Limb (tissue), 2 donors: ENCODE results near the gene ESPL1.
A peak's percentile ranks its signal among the peaks of the same experiment; 100 is the strongest.

Experiments used
- DNase-seq, 2 donors: peaks; one replicate each; pipeline ENCODE4 v3.0.0-alpha.2; 2016; ENCODE audit errors: extremely low spot score in 2 of 2

The ESPL1 gene

GRCh38 chr12:53267999-53268629 lies at the start of gene ESPL1:
TSS of gene ESPL1 (plus strand) at chr12:53268299. CDS start at chr12:53268767, 468 bp downstream.
- DNase-seq: peak; percentile 82 to 87

DNA sequence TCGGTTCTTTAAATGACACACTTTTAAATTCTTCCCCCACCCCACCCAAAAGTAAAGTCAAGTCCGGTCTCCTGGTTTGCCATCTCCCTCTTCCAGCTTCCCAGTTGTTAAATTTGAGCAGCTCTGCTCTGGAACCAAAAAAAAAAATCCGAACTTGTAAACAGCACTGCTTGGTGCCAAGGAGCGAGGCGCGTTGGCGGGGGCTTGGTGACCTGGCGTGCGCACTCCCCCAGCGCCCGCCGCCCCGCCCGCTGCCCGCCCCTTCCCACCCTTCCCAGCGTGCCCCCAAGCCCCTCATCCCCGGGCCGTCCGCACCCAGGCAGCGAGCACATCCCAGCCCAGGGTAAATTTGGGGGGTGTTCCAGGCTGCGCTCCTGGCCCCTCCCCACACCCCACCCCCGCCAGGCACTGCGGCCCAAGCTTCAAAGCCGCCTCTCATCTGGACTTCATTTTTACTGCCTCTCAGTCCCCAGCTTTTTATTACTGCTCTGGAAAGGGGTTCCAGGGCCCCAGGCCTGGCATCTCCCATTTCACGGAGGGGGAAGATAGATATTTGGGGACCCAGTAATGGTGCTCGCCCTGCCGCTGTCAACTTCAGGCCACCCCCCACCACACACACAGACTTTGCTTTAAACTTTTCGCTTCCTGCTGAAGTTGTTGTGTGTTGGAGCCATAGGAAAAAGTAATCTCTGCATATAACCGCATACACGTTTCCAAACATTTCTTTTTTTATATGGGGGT lies 49.4 kb upstream of the ESPL1 start:
- peak in 1 of 2 donors; percentile 40 for DNase-seq

- DNase-seq: no peak
These were observed 48.7 kb upstream of the ESPL1 start for GRCh38 chr12:53219292-53219955.

DNA sequence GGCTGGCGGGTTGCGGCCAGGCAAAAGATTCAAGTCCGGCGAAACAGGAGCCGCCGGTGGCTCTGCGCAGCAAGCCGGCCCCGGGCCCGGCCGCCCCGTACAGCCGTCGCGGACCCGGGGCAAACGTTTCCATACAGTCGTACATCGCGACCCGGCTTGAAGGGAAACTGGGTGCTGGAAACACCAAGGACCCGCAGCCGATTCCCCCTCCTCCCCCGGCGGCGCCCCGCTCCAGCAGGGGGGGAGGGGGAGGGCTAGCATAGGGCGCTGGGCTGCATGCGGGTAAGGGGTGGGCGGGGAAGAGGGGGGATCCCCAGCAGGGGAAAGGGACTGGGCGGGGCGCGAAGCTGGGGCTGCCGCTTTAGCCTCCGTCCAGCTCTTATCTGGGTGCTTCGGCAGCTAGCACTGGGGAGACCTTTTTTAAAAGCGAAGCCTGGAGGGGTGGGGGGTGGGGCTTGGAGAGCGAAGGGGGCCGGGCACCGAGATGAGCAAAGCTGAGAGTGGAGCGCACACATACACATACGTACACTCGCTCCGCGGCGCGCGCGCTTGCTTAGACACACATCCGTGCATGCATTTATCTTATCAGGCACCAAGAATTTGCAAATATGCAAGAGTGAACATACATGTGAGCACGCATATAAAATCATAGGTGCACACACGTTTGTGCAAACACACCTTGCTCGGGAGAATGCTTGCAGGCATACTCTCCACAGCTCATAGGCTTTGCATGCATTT lies 48.0 kb upstream of the ESPL1 start:
- DNase-seq: peak; percentile 73 to 79

DNA sequence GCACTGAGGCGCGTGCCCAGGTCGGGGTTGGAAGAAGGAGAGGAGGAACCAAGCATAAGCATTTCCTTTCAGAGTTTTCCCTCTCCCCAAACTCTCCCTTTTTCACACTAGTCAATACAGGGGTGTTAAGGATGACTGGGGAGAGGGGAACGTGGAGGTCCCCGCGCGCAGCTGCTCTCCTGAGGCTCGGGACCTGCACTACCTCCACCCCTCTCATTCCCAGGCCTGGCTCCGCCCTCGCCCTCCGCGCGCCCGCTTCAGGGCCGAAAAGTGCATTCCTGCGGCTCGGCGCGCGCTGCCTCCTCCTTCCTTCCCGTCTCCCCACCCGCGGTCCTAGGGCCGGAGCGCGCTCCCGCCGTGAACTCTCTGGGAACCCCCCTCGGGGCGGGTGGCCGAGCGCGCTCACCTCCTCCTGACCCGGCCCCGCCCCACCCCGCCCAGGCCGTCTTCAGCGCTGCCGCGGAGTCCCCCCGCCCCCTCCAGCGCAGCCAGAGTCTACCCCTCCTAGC lies 47.4 kb upstream of the ESPL1 start:
- peak; percentile 92 to 94 for DNase-seq

DNA sequence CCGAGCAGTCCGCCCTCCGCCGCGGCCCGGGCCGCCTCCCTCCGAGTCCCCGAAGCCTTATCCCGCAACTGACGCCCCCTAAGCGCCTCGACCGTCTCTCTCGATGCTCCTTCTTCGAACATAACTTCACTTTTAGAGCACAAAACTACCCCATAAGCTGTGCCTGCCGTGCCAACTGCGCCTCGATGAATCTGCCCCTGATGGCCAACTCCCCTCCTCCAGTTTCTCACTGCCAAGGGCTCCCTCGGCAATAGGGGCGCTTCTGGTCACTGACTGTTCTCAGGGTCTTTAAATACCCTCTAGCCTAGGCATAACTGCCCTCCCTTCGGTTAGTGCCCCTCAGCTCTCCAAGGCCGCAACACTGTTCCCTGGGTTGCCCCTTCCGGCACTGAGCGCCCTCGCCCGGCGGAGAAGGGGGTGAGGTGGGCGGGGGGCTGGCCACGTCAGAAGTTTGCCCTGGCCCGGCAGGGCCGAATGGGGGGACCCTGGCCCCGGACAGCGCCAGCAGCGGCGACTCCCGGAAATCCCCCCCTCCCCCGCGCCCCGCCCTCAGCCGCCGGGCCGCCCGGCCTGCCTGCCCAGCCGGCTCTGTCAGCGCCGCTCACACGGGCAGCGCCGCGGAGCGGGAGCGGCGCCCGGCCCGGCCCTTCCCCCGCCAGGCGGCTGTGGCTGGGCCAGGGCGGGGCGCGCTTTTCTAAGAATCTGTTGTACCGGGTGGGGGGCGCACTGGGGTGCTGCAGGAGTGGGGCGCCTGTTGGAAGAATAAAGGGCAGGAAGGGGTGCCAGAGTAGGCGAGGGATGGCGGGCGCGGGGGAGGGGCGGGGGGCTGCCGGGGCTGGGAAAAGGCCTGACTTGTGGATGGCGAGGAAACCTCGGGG lies 46.7 kb upstream of the ESPL1 start:
- peak; percentile 56 to 85 for DNase-seq

DNA sequence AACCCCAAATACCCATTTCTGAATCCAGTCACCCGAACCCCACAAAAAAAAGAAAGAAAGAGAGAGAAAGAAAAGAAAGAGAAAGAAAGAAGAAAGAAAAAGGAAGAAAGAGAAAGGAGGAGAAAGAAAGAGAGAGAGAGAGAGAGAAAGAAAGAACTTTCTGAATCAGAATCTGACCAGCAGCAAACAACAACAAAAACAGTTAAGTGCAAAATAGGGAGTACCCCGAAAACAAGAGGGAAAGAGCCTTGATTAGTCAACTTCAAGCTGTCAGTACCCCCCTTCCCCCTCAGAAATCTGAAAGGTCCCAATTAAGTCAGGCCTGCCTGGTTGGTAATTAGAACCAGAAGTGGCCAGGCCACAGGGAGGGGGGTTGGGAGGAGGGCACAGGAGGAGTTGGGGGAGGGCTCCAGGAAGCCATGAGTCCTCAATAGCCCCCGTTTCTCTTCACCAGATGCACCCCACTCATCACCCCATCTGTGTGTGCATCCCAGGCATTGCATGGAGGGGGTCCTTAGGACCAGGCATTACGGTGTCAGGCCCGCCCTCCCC lies 45.9 kb upstream of the ESPL1 start:
- DNase-seq: no peak

DNA sequence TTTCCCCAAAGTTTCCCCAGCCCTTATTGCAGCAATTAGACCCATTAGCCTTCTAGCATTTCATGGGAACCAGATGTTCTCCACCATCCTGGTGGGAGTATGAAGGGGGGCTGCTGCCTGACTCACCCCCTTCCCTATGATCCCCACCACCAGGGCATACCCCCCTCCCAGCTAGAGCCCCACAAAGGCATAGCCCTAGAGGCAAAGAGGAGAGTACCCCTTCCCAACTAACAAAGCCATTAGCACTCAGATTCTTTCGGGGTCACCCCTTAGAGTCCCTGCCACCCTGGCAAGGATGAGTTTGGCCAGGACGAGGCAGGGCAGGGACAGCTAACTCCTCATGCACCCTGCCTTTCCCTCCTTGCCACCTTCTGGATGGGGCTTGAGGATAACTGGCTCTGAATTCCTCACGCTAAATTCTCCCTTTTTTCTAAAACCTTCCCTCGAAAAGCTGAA lies 45.3 kb upstream of the ESPL1 start:
- no peak for DNase-seq

DNA sequence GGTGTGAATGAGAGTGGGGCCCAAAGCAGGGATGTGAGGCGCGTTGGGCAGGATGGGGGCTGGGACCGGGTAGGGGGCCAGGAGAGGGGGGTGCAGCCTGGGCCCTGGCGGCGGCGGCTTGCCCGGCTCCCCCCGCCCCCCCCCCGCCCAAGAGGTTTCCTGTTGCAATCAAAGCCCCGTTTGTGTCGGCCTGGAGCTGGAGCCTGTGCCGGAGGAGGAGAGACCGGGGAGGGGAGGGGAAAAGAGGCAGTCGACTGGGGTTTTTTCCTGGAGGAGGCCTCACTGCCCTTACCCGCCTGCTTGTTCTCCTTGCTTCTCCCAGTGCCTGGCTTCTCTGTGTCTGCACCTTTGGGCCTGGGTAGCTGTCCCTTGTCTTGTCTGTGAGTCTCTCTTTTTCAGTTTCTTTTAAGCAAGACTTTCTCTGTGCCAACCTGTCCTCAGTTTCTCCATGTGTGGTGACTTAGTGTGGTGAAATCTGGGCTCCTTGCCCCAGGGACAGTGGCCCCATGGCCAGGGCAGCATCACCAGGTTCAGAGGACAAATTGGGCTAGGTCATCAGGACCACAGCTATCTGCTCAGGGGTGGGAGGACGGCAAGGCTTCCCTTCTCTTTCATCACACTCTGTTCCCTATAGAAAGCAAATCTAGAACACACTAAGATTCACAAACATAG lies 44.6 kb upstream of the ESPL1 start:
- DNase-seq: peak; percentile 74 to 81

- DNase-seq: peak in 1 of 2 donors; percentile 47
These were observed 43.8 kb upstream of the ESPL1 start for GRCh38 chr12:53224061-53224896.

GRCh38 chr12:53224897-53225634 lies 43.0 kb upstream of the ESPL1 start:
- peak; percentile 61 to 70 for DNase-seq

DNA sequence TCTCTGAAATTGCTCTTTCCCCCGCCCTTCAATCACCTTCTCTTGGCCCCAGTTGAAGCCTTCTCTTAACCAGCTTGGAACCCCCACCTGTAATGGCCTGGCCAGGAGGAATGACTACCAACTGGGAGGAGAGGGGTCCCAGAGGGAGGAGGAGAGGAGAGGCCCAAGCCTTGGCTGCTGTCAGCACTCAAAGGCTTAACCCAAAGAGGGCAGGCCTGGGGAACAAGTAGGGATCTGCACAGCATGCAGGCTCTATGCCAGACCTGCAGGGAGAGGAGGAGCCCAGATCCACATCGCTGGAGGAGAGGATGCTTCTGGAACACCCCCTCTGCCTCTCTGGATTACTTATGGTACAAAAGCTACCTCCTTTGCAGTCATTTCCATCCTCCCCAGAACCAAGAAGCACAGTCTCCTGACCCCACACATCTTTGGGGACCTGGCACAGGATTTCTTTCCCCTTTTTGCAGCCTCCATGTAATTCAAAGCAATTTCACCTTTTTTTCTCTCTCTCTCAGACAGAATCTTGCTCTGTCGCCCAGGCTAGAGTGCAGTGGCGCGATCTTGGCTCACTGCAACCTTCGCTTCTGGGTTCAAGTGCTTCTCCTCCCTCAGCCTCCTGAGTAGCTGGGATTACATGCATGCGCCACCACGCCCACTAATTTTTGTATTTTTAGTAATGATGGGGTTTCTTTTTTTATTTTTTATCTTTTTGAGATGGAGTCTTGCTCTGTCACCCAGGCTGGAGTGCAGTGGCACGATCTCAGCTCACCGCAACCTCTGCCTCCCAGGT lies 42.3 kb upstream of the ESPL1 start:
- no peak for DNase-seq

DNA sequence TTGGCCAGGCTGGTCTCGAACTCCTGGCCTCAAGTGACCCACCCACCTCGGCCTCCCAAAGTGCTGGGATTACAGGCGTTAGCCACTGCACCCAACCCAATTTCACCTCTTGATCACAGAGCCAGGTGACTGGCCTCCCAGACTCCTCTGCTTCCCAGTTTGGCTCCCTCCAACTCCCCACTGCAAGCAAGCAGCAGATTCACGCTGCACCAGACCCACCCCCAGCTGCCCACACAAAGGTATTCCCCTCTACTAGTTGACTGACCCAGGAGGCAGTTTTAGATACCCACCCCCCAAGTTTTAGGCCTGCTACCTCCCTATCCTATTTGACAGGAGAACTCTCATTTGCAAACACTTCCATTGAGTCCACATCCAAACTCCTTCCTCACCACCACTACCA lies 41.3 kb upstream of the ESPL1 start:
- no peak for DNase-seq

DNA sequence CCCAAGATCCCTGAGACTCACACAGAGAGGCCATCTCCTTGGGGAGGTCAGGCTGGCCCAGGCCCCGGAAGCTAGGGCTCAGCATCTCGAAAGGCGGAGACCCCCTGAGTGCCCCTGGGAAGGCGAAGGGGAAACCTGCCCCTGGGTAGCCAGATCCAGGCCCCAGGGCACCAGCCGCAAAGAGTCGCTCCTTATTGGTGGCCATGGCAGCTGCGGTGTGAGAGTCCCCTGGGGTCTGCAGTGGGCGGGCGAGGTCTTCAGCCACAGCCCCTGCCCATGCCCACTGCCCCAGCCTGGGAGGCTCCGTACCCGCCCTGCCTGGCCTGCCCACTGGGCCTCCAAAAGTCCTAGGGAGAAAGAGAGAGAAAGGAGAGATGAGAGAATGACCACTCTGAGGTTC lies 40.8 kb upstream of the ESPL1 start:
- no peak for DNase-seq

GRCh38 chr12:53227836-53228235 lies 40.3 kb upstream of the ESPL1 start:
- DNase-seq: no peak

- no peak for DNase-seq
These were observed 38.6 kb upstream of the ESPL1 start for GRCh38 chr12:53229454-53229853.
